Measurements from ENCODE around the gene FAF1.
"Not testable (repeated sequence)": the region's sequence is repeated elsewhere in the genome, so short reads cannot be mapped to it uniquely, and the experiment has no call there.

Gene FAF1

DNA sequence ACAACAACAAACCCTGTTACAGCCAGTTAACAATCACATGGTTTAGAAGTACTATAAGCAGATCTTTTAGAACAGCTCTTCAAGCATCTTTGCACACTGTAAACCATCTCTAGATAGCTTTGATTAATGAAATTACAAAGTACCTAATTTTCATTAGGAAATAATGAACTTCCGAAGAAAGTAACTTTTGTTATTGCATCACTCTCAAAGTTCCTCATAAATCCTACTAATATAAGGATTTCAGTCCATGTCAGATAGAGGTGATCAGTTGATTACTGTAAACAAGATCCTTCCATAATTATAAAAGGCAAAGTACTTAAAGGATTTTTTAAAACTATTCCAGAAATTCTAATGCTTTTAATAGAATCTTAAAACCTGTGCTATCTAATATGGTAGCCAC lies 58.2 kb downstream of the FAF1 start:
- POLR2A ChIA-PET = no interaction called here
- CTCF ChIA-PET = no interaction called here
- DNase-seq (ENCODE audit: extremely low spot score) = no peak
- no peak for TF ChIP-seq FOXK2 (IDR thresholded peaks at IDR 0.05)
- no peak for TF ChIP-seq TARDBP (IDR thresholded peaks at IDR 0.05)
- TF ChIP-seq L3MBTL2 (conservative IDR thresholded peaks at IDR 0.05) = no peak
- TF ChIP-seq PKNOX1 (IDR thresholded peaks at IDR 0.05) = no peak
- no peak for TF ChIP-seq ZNF384 (IDR thresholded peaks at IDR 0.05)
- no peak for TF ChIP-seq NFRKB (IDR thresholded peaks at IDR 0.05)
- TF ChIP-seq FOXA1 (IDR thresholded peaks at IDR 0.05) = no peak
- TF ChIP-seq BHLHE40 (IDR thresholded peaks at IDR 0.05; ENCODE audit: borderline replicate concordance) = no peak
- no peak for TF ChIP-seq LEF1 (IDR thresholded peaks at IDR 0.05; ENCODE audit: borderline replicate concordance)
- TF ChIP-seq ARNT (IDR thresholded peaks at IDR 0.05) = no peak
- no peak for TF ChIP-seq ELF4 (IDR thresholded peaks at IDR 0.05)
- no peak for TF ChIP-seq FOXM1 (IDR thresholded peaks at IDR 0.05; ENCODE audit: borderline replicate concordance)
- no peak for TF ChIP-seq HDGF (IDR thresholded peaks at IDR 0.05; ENCODE audit: borderline replicate concordance)

- ChIA-PET CTCF (no interaction called here), POLR2A (no interaction called here)
- TF ChIP-seq FOXM1 (IDR thresholded peaks at IDR 0.05; ENCODE audit: borderline replicate concordance) (no peak), PKNOX1 (IDR thresholded peaks at IDR 0.05) (no peak), CTBP1 (IDR thresholded peaks at IDR 0.05; ENCODE audit: borderline replicate concordance) (no peak), TARDBP (IDR thresholded peaks at IDR 0.05) (no peak), NFRKB (IDR thresholded peaks at IDR 0.05) (no peak), FOXK2 (IDR thresholded peaks at IDR 0.05) (no peak), SUZ12 (IDR thresholded peaks at IDR 0.05) (no peak), ARNT (IDR thresholded peaks at IDR 0.05) (no peak), BHLHE40 (IDR thresholded peaks at IDR 0.05; ENCODE audit: borderline replicate concordance) (no peak), FOXA1 (IDR thresholded peaks at IDR 0.05) (no peak), ELF4 (IDR thresholded peaks at IDR 0.05) (no peak), SP1 (IDR thresholded peaks at IDR 0.05) (no peak), L3MBTL2 (conservative IDR thresholded peaks at IDR 0.05) (no peak), HDGF (IDR thresholded peaks at IDR 0.05; ENCODE audit: borderline replicate concordance) (no peak), LEF1 (IDR thresholded peaks at IDR 0.05; ENCODE audit: borderline replicate concordance) (no peak), ZNF384 (IDR thresholded peaks at IDR 0.05) (no peak)
- DNase-seq (ENCODE audit: extremely low spot score) = no peak
These were observed 61.3 kb downstream of the FAF1 start for GRCh38 chr1:50898773-50899172.

GRCh38 chr1:50894340-50894739 lies 65.7 kb downstream of the FAF1 start:
- POLR2A ChIA-PET = no interaction called here
- CTCF ChIA-PET = no interaction called here
- DNase-seq (ENCODE audit: extremely low spot score) = no peak
- TF ChIP-seq PKNOX1 (IDR thresholded peaks at IDR 0.05) (no peak; the same call in 1 of the 2 replicates), LEF1 (IDR thresholded peaks at IDR 0.05; ENCODE audit: borderline replicate concordance) (no peak), SUZ12 (IDR thresholded peaks at IDR 0.05) (no peak), SP1 (IDR thresholded peaks at IDR 0.05) (no peak), HDGF (IDR thresholded peaks at IDR 0.05; ENCODE audit: borderline replicate concordance) (no peak), ZNF384 (IDR thresholded peaks at IDR 0.05) (no peak), FOXK2 (IDR thresholded peaks at IDR 0.05) (no peak), FOXM1 (IDR thresholded peaks at IDR 0.05; ENCODE audit: borderline replicate concordance) (no peak), FOXA1 (IDR thresholded peaks at IDR 0.05) (no peak), ELF4 (IDR thresholded peaks at IDR 0.05) (no peak), ARNT (IDR thresholded peaks at IDR 0.05) (no peak), TARDBP (IDR thresholded peaks at IDR 0.05) (no peak), BHLHE40 (IDR thresholded peaks at IDR 0.05; ENCODE audit: borderline replicate concordance) (no peak), CTBP1 (IDR thresholded peaks at IDR 0.05; ENCODE audit: borderline replicate concordance) (no peak), L3MBTL2 (conservative IDR thresholded peaks at IDR 0.05) (no peak)

GRCh38 chr1:50893466-50893865 lies 66.6 kb downstream of the FAF1 start:
- ChIA-PET POLR2A (no interaction called here), CTCF (no interaction called here)
- no peak for DNase-seq (ENCODE audit: extremely low spot score)
- no peak for TF ChIP-seq TARDBP (IDR thresholded peaks at IDR 0.05)
- TF ChIP-seq ELF4 (IDR thresholded peaks at IDR 0.05) = no peak
- TF ChIP-seq FOXA1 (IDR thresholded peaks at IDR 0.05) = no peak
- no peak for TF ChIP-seq LEF1 (IDR thresholded peaks at IDR 0.05; ENCODE audit: borderline replicate concordance)
- no peak for TF ChIP-seq ARNT (IDR thresholded peaks at IDR 0.05)
- TF ChIP-seq ZNF384 (IDR thresholded peaks at IDR 0.05) = no peak
- no peak for TF ChIP-seq NFRKB (IDR thresholded peaks at IDR 0.05)
- TF ChIP-seq FOXM1 (IDR thresholded peaks at IDR 0.05; ENCODE audit: borderline replicate concordance) = no peak
- TF ChIP-seq BHLHE40 (IDR thresholded peaks at IDR 0.05; ENCODE audit: borderline replicate concordance) = no peak
- TF ChIP-seq FOXK2 (IDR thresholded peaks at IDR 0.05) = no peak
- TF ChIP-seq HDGF (IDR thresholded peaks at IDR 0.05; ENCODE audit: borderline replicate concordance) = no peak
- TF ChIP-seq PKNOX1 (IDR thresholded peaks at IDR 0.05) = no peak
- TF ChIP-seq SP1 (IDR thresholded peaks at IDR 0.05) = no peak

DNA sequence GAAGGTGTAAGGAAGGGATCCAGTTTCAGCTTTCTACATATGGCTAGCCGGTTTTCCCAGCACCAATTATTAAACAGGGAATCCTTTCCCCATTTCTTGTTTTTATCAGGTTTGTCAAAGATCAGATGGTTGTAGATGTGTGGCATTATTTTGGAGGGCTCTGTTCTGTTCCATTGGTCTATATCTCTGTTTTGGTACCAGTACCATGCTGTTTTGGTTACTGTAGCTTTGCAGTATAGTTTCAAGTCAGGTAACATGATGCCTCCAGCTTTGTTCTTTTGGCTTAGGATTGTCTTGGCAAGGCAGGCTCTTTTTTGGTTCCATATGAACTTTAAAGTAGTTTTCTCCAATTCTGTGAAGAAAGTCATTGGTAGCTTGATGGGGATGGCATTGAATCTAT lies 72.5 kb downstream of the FAF1 start:
- POLR2A ChIA-PET; DNase-seq (ENCODE audit: extremely low spot score): not testable (repeated sequence)
- CTCF ChIA-PET = interaction anchor here (0.6 kb wide), 1 partner anchor 73 kb away, joined by 3 read pairs; no protein-coding TSS in a partner anchor

- ChIA-PET CTCF (no interaction called here), POLR2A (no interaction called here)
- no peak for TF ChIP-seq L3MBTL2 (conservative IDR thresholded peaks at IDR 0.05)
- TF ChIP-seq NFRKB (IDR thresholded peaks at IDR 0.05) = no peak
- no peak for TF ChIP-seq CTBP1 (IDR thresholded peaks at IDR 0.05; ENCODE audit: borderline replicate concordance)
- no peak for TF ChIP-seq TARDBP (IDR thresholded peaks at IDR 0.05)
- no peak for TF ChIP-seq ARNT (IDR thresholded peaks at IDR 0.05)
- no peak for TF ChIP-seq FOXK2 (IDR thresholded peaks at IDR 0.05)
- no peak for TF ChIP-seq ELF4 (IDR thresholded peaks at IDR 0.05)
- no peak for TF ChIP-seq PKNOX1 (IDR thresholded peaks at IDR 0.05)
- no peak for TF ChIP-seq HDGF (IDR thresholded peaks at IDR 0.05; ENCODE audit: borderline replicate concordance)
- no peak for DNase-seq (ENCODE audit: extremely low spot score)
These were observed 79.7 kb downstream of the FAF1 start for GRCh38 chr1:50880373-50880772.
